SKM-1 (cell line): ENCODE measurements around the gene CLRN3.

ENCODE experiments used
- DNase-seq: peaks from one replicate; lab custom pipeline; 2025; ENCODE audit not compliant: unreplicated experiment; lab: John Stamatoyannopoulos, UW

Gene CLRN3

DNA sequence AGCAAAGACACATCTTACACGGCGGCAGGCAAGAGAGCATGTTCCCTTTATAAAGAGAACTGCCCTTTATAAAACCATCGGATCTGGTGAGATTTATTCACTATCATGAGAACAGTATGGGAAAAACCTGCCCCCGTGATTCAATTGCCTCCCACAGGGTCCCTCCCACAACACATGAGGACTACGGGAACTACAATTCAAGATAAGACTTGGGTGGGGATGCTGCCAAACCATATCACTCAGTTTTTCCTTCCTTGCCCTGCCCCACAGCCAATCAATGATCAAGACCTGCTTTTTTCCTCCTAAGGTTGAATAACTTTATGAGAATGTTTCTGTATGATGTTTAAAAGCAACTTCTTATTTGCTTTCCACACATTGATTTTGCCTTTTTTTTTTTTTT, 11.0 kb upstream of the CLRN3 start:
- no peak for DNase-seq

GRCh38 chr10:127899766-127900387, 7.1 kb upstream of the CLRN3 start:
- DNase-seq, result peak; percentile 94

DNA sequence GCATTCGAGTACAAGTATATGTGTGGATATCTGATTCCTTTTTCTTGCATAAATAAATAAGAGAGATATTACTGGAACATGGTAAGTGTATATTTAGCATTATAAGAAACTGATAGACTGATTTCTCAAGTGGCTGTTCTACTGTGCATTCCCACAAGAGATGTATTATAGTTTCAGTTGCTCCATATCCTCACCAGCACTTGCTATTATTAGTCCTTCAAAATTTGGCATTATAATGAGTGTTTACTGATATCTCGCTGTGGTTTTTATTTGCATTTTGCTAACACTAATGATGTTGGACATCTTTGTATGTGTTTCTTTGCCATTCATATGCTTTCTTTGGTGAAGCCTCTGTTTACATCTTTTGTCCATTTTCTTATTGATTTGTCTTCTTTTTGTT, 4.4 kb upstream of the CLRN3 start:
- no peak for DNase-seq

DNA sequence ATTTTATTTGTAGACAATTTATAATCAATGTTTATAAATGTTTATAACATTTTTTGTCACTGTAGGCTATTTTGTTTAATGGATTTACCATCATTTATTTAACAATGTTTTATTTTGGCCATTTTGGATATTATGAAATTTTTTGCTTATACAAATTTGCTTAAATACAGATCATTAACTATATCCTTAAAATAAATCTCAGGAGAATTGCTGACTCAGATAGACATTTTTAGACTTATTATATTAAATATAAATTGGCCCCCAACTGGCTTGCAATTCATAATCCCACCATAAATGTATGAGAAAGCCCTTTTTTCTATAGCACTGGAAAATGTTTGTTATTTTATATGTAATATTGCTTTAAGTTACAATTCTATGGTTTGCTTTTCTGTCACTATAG, 3.8 kb upstream of the CLRN3 start:
- no peak for DNase-seq

DNA sequence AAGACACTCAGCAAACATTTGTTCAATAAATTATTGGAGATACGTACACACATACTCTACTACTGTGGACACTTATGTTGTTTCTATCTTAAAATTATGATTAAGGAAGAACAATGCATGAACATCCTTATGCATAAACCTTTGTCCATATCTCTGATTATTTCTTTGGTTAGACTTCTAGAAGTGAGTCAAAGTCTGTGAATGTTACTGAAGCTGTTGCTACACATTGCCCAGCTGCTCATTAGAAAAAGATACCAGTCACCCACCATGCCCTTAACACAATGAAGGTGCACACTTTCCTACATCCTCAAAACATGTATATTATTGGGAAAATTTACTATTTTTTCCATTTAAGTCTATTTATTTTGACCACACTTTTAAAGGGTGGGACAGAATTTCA, 1.4 kb upstream of the CLRN3 start:
- no peak for DNase-seq

DNA sequence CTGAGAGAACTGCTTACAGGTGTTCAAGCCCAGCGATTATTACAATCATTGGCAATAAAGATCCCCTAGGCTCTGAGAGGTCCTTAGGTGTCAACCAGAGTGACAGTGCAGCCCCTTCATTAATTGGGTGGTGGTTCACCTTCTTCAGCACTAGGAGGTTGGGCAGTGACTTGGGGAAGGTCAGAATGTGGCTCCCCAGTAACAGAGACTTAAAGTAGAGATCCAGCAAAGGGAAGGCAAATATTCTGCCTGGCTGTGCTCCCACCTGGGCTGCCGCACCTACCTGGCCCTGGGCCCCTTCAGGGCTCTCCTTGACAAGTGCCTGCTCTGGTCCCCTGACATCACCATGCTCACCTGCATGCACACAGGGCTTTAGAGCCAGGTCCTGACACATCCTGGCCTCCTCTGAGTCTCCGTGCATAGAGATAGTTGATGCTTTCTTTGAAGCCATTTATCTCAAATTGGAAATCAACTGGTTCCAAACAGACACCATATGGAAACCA, 1.9 kb downstream of the CLRN3 start:
- no peak for DNase-seq

DNA sequence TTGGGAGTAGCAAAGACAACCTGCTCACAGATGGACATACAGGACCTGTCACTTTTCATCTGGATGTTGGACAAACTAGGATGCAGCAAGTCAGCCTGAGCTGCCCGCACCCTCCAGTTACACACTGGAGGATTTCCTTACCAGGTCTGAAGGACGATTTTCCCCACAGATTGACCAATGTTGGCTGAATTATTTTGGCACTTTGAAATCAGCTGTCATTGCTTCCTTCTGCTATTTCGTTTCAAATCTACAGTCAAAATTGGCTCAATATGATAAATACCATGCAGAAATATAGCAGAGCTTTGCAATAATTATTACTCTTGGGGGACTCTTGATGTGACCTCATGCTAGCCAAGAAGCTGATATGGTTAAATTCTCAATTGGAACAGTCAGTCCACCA, 2.5 kb downstream of the CLRN3 start:
- no peak for DNase-seq

GRCh38 chr10:127889605-127890195, 3.0 kb downstream of the CLRN3 start:
- peak; percentile 24 for DNase-seq

DNA sequence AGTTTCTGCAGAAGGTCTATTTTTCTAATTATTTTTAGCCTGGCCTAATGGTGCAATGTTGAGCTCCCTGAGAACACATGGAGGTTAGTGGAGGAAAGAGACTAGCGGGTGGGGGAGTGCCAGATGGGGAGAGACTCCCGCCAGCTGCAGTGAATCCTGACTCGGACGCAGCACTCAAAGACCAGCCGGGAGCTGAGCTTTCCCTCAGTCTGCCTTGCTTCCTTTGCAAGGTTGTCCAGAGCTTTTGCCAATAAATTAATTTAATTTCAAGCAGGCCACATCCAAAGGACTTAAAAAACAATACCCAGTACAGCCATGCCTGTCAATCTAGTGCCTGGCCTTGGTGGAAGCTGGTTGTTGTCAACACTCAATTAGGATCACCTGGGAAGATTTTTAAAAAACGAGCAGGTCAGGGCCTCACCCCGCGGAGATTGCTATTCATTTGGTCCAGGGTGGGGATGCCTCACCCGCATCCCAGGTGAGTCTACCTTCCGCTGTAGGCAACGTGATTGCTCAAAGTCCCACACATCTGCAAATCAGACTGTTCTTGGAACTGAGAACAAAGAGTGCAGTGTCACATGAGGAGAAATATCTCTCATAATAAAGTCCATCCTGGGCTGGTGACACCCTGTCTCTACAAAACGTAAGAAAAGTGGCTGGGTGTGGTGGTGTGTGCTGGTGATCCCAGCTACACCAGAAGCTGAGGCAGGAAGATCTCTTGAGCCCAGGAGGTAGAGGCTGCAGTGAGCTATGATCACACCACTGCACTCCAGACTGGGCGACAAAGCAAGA, 4.0 kb downstream of the CLRN3 start:
- no peak for DNase-seq

DNA sequence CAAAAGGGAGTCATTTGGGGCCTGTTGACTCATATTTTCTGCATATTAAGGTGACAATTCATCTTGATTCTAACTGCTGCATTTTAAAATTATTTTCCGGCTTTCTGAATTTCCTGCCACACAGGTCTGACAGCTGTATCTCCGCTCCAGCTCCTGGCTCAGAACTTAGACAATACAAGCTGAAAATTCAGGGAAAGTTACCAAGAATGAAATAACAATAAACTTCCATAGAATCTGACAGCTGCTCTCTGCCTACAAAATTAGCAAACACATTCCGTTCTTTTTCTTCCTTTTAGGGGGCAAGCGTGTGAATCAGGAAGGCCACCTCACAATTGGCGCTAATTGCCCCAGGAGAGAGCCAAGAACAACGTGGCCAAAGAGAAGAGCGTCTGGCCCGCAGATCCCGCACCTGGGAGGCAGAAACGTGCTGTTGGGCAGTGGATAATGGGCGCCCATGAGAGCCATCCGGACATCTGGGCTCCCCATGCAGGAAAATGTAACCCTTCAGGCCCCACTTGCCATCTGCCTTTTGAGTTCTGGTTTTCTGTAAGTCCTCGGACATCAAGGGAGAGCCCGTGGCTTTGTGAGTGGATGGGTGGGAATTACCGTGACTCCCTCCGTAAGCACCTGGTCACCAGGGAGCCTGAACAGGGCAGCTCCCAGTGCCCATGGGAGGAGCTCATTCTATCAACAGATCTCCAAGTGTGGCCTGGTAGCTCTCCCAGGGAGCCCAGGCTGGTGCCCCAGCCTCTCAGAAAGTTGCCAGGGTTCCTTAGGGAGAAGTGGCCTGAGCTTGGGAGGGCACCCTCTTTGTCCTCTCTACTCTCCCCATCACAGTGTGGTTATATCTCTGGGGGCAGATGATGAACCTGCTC, 5.0 kb downstream of the CLRN3 start:
- no peak for DNase-seq

- DNase-seq, result no peak
These were observed 6.2 kb downstream of the CLRN3 start for GRCh38 chr10:127886371-127887051.

DNA sequence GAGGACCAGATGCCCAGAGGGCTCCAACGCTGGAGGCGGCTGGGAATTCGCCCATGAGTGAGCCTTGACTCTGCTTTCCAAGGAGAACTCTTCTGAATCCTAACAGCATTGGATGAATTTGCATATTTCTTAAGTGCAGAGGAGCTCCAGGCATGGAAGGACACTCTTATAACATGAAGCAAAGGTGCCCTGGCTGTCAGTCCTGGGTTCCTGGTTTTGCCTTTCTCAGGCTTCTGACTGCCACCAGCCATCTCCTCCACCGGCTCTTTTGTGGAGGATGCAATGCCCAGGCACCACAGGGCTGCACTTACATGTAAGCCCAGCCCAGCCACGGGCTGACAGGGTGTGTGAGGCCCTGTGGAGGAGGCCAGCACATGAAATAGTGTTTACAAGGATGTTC, 8.2 kb downstream of the CLRN3 start:
- DNase-seq, result no peak

DNA sequence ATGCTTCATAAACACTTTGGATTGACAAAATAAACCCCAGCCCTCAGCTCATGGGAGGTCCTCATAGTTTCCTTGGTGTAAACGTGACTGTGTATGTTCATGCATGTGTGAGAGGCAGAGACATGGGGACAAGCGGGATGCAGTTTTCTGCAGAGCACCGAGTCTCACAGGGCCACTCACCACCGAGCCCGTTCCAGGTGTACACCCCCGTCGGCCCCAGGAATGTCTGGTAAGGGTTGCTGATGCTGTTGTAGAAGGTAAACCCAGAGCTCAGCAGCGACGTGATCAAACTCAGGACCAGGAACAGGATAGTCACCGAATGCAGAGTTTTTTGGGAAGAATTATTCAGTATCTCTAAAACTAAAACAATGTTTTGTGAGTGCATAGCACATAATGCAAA, 9.2 kb downstream of the CLRN3 start:
- DNase-seq, result no peak

DNA sequence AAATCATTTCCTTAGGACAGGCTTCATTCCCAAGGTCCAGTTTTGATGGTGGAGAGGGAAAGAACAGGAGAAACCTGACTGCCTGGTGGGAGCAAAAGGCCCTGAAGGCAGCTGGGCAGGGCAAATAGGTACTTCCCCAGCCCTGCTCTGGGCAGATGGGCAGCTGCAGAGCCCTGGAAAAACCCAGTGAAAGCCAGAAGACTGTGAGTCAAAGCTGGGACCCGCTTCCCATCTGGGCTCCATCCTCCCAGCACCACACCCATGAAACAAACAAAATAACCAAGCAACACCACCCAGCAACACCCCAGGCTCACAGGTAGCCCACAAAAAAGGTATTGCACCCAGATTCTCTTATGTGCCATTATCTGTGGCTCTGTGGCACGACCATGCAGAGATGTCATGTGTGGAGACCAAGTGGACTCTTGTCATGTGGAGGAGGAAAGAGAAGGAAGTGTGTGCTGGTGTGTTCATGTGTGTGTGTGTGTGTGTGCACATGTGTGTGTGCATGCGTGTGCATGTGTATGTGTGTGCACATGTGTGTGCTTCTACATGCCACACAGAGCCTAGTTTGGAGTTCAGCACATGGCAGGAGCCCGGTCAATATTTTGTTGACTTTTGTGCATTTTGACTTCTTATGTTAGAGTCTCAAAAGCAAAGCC, 9.8 kb downstream of the CLRN3 start:
- no peak for DNase-seq

DNA sequence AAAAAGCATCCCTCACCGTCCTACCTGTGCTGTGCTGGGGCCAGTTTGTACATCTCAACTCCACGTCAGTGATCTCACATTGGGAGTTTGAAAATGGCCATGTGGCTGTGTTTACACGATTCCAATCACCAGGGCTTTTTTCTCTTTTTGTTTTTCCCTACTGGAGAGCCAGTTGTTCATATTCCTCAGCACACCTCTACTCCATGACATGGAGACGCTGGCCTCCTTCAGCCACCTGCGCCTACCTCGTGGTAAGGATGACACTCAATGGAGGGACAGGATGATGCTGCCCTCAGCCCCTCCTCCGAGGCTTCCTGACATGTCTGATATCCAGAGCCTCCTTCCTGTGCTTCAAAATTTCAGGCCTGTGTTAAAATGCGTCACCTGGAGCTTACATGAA, 10.3 kb downstream of the CLRN3 start:
- no peak for DNase-seq

DNA sequence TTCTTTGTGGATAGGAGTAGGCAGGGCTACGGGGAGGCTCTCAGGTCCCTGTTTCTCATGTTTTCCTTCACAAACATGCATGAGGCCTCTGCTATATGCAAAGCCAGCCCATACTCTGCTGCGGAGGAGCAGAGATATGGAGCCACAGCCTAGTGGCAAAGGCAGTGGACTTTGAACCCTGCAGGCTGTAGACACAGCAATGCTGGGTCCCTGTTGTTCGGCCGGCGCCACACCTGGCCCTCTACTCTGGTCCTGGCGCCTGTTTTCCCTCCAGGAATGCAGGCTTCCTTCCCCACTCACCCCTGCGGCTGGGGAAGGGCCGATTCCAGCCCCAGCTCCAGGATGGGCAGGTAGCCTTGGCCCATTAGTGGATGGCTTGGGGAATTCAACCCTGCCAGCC, 11.5 kb downstream of the CLRN3 start:
- DNase-seq, result no peak

DNA sequence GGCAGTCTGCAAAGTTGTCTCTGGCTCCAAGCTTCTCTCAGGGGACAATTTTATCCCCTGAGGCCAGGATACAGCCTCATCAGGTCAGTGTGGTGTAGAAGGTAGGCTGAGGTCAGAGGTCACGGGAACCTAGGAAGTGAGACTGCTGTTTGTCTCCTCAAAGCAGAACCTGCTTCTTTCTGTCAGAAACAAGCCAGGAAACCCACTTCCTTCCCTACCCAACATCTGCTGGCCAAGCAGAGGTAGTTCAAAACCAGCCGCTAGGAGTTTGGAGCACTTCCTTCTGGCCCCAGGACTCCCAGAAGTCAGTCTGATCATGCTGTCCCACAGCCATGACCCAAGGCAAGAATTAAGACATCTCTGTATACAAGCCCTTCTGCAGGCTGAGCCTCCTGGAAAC, 12.2 kb downstream of the CLRN3 start:
- peak; percentile 93 for DNase-seq

DNA sequence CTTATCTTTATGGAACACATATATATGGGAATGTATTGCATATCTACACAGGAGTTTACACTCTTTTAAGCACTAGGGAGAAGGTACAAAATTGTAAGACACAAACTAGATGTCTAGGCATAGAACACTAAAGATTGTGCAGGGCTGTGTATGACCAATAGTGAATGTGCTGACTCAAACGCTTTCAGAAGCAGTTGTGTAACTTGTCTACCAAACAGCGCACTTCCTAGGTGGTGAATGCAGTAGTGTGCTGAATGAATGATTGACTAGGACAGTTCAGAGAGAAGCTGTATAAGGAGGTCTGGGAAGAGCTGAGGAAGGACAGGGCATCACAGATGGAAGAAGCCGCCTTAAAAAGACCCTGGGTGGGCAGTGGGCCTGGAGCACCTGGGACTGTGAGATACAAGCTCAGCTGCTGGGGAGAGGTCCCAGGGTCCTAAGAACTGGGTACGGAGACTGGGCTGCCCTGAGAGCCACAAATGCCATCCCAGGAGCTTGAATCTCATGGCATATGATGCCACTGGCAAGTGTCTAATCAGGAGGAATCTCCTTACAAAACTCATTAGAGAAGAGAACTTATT, 14.2 kb downstream of the CLRN3 start:
- no peak for DNase-seq

DNA sequence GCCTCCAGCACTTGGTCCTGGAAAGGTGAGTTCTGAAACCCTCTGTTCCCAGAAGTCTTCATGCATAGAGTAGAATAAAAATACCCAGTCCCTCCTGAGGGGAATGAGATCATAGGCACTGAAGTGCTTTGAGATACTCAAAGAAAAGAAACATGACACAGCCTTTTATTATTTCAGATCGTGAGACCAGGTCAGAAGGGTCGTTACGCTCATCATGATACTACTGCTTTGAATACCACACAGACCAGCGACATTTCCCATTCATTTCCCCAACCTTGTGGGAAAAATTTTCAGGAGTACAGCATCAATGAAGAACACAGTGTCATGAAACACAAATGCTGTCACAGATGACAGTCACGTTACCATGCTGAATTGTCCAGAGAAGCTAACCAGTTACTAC, 15.0 kb downstream of the CLRN3 start:
- no peak for DNase-seq

DNA sequence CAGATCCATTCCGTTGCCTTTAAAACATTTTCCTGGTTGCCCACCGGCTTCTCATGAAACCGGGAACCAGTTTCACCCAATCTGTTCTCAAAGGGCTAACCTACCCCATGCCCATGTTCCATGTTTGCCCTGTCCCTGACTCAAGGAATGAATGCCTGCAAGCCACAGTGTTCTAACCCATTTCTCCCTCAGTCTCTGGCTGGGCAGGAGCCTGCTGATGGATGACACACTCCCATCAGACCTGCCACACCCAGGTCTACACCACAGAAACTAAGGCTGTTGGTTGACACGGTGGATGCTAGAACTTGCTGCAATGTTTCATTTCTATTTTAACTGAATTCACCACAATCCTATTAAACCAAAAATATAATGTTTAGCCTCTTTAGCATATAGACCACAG, 15.6 kb downstream of the CLRN3 start:
- no peak for DNase-seq
